ENCODE measurements around the gene NCAM2.

NCAM2 gene

GRCh38 chr21:21231913-21232312, 233.7 kb downstream of the NCAM2 start:
- no peak for DNase-seq

DNA sequence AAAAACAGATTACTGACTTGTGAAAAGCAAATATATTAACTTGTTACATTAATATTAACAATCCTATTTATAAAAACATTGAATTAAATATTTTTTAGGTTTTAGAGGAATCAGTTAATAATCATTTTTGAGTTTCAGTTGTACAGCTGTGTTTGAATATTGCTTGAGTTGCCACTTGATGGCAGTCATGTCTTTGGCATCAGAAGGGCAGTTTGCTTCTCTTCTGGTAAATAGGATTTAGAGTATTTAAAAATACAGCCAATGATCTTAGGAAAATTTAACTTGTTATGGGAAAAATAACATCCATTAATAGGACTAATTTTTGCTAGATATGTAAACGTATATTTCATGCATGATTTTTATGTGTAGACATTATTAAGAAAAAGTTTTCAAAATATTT, 234.1 kb downstream of the NCAM2 start:
- no peak for DNase-seq

DNA sequence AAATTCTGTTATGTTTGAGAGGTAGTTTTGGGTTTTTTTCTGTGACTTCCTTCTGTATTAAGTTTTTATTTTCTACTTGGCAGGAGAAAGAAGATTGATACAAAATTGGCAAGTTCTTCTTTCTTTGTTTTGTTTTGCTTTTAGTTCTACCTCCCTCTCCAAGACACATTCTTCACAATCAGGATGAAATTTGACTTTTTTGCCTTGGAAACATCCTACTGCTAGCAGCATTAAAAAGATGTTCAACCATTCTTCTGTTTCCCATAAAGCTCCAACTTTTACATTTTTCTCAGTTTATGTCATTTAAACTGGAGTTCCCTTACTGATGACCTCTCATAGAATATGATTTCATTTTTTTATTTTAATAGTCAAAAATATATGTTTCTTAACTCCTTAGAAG, 234.8 kb downstream of the NCAM2 start:
- DNase-seq = no peak

- no peak for DNase-seq
Observed at GRCh38 chr21:21236996-21237395, 238.8 kb downstream of the NCAM2 start.

DNA sequence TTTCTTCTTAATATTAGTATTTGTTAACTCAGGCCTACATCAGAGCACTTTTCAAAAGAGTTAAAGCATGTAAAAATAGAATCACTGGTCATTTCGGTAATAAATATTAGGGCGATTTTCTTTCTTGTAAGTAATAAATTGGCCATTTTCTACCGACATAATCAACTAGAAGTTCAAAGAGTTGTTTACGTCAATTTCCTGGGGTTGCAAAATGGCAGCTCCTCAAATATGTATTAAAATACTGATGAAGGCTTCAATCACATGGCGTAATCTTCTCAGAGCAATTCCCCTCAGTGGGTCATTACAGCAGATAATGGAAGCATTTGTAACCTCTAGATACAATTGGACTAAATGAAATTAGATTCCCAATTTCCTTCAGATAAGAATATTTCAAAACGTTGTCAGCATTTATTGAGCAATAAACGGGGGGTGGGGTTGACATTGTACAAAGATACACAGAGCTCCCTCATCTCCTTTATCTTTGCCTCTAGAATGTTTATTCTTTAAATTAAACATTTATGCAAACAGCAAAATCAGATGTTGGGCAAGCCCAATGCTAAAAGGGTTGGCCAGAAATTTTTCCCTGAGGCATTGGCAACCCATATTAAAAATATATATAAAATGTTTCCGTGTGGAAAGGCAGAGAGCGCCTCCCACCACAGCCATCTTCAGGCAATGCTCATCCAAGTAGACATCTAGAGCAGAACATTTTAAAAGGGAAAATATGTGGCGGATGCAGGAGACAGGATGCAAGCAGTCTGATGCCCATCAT, 240.6 kb downstream of the NCAM2 start:
- DNase-seq = no peak

DNA sequence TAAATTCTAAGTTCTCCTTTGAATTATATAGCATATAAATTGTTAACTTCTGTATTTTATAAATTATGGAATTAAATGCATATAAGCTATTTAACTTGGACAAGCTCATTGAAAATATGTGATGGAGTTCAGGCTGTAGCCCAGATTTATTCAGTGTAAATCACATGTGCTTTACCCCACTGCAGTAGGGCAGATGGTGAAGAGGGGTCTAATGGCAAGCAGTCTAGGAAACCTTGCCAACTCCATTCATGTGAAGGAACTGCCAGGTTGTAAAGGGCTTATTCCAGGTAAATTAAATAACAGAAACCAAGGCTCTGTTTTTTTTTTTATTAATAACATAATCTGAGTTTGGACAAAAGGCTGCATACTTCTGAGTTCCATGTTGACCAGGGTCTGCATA, 243.2 kb downstream of the NCAM2 start:
- no peak for DNase-seq

- DNase-seq = no peak
Observed at GRCh38 chr21:21246007-21246406, 247.8 kb downstream of the NCAM2 start.

DNA sequence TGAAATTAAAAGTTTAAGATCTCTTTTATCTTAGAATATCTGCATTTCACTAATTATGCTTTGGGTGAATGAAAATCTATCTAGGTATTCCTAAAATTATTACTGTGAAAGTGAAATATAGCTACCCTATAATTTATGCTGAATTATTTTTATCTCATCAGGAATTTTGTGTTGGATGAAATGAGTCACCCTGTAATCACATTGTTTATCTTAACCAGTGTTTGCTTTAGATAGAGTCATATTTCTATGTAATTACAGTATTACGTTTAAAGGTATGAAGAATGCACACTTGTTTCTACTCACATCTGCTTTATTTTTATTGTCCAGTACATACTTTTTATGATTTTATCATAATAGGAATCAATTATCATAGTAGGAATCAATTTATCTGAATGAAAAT, 249.2 kb downstream of the NCAM2 start:
- no peak for DNase-seq

DNA sequence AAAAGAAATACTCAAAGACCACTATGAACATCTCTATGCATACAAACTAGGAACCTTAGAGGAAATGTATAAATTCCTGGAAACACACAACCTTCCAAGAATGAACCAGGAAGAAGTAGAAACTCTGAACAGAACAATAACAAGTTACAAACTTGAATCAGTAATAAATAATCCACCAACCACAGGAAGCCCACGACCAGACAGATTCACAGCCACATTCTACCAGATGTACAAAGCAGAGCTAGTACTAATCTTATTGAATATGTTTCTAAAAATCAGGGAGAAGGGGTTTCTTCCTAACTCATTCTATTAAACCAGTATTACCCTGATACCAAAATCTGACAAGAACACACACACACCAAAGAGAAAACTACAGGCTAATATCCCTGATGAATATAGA, 263.8 kb downstream of the NCAM2 start:
- DNase-seq = no peak

GRCh38 chr21:21268061-21268471, 269.9 kb downstream of the NCAM2 start:
- DNase-seq = no peak

- no peak for DNase-seq
Observed at GRCh38 chr21:21268885-21269284, 270.7 kb downstream of the NCAM2 start.

- no peak for DNase-seq
Observed at GRCh38 chr21:21279193-21279901, 281.1 kb downstream of the NCAM2 start.

DNA sequence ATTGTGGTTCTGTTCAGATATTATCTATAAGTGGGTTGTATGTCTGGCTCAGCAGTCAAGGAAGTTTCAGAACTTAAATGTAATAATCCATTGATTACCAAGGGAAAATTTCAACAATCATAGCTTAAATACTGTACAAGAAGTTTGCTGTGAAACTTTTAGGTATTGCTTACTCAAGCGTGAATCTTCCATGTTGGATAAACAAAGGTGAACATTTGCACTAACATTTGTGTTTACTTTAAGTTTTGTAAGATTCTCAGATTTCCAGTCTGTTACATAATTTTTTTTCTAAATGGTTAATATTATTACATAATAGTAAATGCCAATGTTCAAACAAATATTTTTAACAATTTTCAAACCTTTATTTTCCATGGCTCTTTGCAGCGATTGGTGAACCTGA, 285.6 kb downstream of the NCAM2 start:
- DNase-seq = no peak

DNA sequence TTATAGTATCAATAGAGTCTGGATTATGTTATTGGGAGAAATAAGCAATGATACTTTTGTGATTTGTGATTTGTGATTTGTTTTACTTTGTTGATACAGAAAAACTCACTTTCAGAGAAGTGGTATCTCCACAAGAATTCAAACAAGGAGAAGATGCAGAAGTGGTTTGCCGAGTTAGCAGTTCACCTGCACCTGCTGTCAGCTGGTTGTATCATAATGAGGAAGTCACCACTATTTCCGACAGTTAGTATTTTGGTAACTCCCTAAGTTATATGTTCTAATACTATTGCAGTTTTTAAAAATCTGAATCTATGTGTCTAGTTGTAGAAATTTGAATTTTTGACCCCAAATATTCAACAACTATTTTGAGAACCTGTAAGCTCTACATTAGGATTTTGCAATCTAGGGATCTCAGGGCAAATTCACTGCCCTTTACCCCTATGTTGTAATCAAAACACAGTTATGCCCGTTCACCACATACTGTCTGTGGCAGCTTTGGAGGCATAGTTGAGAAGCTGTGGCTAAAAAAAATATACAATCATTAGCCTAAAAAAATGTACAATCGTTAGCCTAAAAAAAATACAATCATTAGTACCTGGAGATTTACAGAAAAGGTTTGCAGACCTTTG, 288.1 kb downstream of the NCAM2 start:
- no peak for DNase-seq

GRCh38 chr21:21290751-21291150, 292.5 kb downstream of the NCAM2 start:
- DNase-seq = no peak

GRCh38 chr21:21291883-21292569, 293.8 kb downstream of the NCAM2 start:
- no peak for DNase-seq

DNA sequence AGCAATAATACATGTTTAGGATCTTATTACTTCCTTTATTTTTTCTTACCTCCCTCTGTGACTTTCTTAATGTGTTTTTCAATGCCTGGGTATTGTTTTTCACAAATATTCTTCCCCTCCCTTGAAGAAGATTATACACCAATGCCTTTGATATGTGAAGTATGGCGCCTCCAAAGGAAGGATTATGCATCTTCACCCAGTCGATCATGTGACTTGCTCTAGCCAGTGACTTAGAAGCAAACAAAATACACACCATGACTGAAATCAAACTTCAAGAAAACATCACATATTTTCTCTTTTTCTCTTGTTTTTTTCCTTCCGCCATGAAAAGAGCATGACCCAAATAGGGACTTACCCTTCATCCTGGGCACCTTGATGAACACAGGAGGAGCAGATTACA, 297.1 kb downstream of the NCAM2 start:
- no peak for DNase-seq

DNA sequence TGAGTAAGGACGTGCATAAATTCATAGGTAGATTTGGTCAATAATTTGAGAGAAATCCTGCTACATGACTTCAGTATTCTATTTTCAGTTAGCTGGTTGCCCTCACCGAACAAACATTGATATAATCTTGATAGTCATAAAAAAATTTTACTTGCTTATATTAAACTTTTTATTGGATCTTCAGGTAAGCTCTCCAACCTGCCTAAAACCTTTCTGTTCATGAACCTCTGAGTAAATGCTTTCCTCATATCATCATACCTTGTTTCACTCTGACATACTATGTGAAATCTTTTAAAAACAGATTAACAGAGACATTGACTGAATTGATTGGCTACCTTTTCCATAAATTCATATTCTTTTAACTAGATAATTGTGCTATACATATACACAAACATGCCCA, 299.0 kb downstream of the NCAM2 start:
- no peak for DNase-seq

GRCh38 chr21:21301013-21301412, 302.8 kb downstream of the NCAM2 start:
- DNase-seq = no peak

DNA sequence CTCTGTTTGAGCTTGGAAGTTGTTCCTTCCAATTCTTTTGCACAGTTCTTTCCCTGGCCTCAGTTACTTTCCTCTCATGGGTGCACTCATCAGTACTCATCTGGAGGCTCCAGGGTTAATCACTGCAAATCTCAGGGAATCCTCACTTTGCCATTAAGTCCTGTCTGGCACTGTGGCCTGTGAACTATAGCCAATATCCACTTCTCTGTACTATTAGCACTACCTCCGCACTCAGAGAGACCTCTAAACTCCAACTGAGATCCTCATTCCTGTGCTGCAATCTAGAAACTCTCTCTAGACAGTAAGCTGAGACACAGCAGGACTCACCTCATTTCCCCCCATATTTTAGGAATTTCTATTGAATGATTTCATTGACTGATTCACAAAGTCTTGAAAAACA, 311.3 kb downstream of the NCAM2 start:
- DNase-seq = no peak

- DNase-seq = no peak
Observed at GRCh38 chr21:21324297-21324696, 326.1 kb downstream of the NCAM2 start.

- no peak for DNase-seq
Observed at GRCh38 chr21:21332492-21332891, 334.3 kb downstream of the NCAM2 start.

DNA sequence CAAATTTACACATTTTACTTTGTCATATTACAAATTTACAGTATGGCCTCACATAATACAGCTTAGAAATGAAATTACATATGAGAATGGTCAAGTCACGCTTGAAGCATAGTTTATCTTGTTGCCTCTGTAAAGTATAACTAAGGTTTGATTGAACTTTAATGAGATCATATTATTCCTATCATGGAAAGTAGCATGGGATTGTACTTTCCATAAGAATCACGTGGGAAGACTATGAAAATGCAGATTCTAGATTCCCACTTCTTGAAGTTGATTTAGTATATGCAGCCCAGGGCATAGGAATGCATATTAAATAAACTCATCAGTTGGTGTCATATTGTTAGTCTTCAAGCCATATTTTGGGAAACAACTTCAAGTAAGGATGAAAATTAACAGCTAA, 342.8 kb downstream of the NCAM2 start:
- no peak for DNase-seq

GRCh38 chr21:21345296-21345695, 347.1 kb downstream of the NCAM2 start:
- no peak for DNase-seq

Measured in activated CD4-positive, alpha-beta T cell treated with anti-CD3 and anti-CD28 coated beads for 4 hours (primary cell).